Panc1 (cell line): ENCODE measurements around the gene HAGH.

Experiments
- CTCF ChIP-seq: fragments of 450-650 bp; IDR thresholded peaks from 2 replicates; pipeline ENCODE4 v1.5.1; 2017; ENCODE audit warnings: mild to moderate bottlenecking
- POLR2AphosphoS5 ChIP-seq: IDR thresholded peaks from 2 replicates; pipeline ENCODE4 v1.6.1; 2012; ENCODE audit warnings: mild to moderate bottlenecking, low read depth, low read length, moderate library complexity
- TCF7L2 ChIP-seq: IDR thresholded peaks from 2 replicates; pipeline ENCODE4 v1.6.1; 2011; ENCODE audit warnings: mild to moderate bottlenecking, low read depth, low read length, inconsistent platforms

- TF ChIP-seq CTCF (no peak), POLR2AphosphoS5 (no peak), TCF7L2 (no peak)
These were observed 41.4 kb downstream of the HAGH start for GRCh38 chr16:1784977-1785845.
